ENCODE measurements around the gene POLA1.

Gene POLA1

GRCh38 chrX:25006586-25007058 lies 312.9 kb downstream of the POLA1 start:
- no peak for DNase-seq (ENCODE audit: low read depth in 1 of 2, low spot score in 1 of 2)

GRCh38 chrX:25007059-25008053 lies 313.6 kb downstream of the POLA1 start:
- no peak for DNase-seq (ENCODE audit: low read depth in 1 of 2, low spot score in 1 of 2)

GRCh38 chrX:25009407-25009806 lies 315.7 kb downstream of the POLA1 start:
- no peak for DNase-seq (ENCODE audit: low read depth in 1 of 2, low spot score in 1 of 2)

GRCh38 chrX:25010784-25011588 lies 317.3 kb downstream of the POLA1 start:
- DNase-seq (ENCODE audit: low read depth in 1 of 2, low spot score in 1 of 2), result no peak

- no peak for DNase-seq (ENCODE audit: low read depth in 1 of 2, low spot score in 1 of 2)
Measured at GRCh38 chrX:25011589-25012432, 318.1 kb downstream of the POLA1 start.

- DNase-seq (ENCODE audit: low read depth in 1 of 2, low spot score in 1 of 2), result no peak
Measured at GRCh38 chrX:25012433-25012735, 318.7 kb downstream of the POLA1 start.

GRCh38 chrX:25012793-25013631 lies 319.3 kb downstream of the POLA1 start:
- no peak for DNase-seq (ENCODE audit: low read depth in 1 of 2, low spot score in 1 of 2)

- DNase-seq (ENCODE audit: low read depth in 1 of 2, low spot score in 1 of 2), result no peak
Measured at GRCh38 chrX:25013632-25014365, 320.1 kb downstream of the POLA1 start.

GRCh38 chrX:25014366-25014838 lies 320.7 kb downstream of the POLA1 start:
- DNase-seq (ENCODE audit: low read depth in 1 of 2, low spot score in 1 of 2), result no peak

GRCh38 chrX:25015486-25016360 lies 322.0 kb downstream of the POLA1 start, which contains the start of gene ARX:
Gene ARX (minus strand): TSS chrX:25015965. CDS start chrX:25015737, 228 bp downstream.
- no peak for DNase-seq (ENCODE audit: low read depth in 1 of 2, low spot score in 1 of 2)

- no peak for DNase-seq (ENCODE audit: low read depth in 1 of 2, low spot score in 1 of 2)
Measured at GRCh38 chrX:25016361-25016671, 322.6 kb downstream of the POLA1 start.

- DNase-seq (ENCODE audit: low read depth in 1 of 2, low spot score in 1 of 2), result no peak
Measured at GRCh38 chrX:25016938-25017598, 323.4 kb downstream of the POLA1 start.

GRCh38 chrX:25017667-25018247 lies 324.0 kb downstream of the POLA1 start:
- no peak for DNase-seq (ENCODE audit: low read depth in 1 of 2, low spot score in 1 of 2)

GRCh38 chrX:25018682-25019081 lies 325.0 kb downstream of the POLA1 start:
- DNase-seq (ENCODE audit: low read depth in 1 of 2, low spot score in 1 of 2), result no peak

- DNase-seq (ENCODE audit: low read depth in 1 of 2, low spot score in 1 of 2), result no peak
Measured at GRCh38 chrX:25019707-25020390, 326.1 kb downstream of the POLA1 start.

- DNase-seq (ENCODE audit: low read depth in 1 of 2, low spot score in 1 of 2), result no peak
Measured at GRCh38 chrX:25020391-25020904, 326.7 kb downstream of the POLA1 start.
